Caco-2 (cell line): ENCODE data around the gene PFKP. TPM values are rescaled to one million over a fixed set of nuclear protein-coding genes. Genes with fewer than 3 reads are reported as not detected.

Experiments
- BruUV-seq: library from RNA; stranded (reverse); fragments of 400-500 nt; replicated peaks from 2 replicates; lab custom pipeline; 2021; lab: Mats Ljungman, UMichigan
- CTCF ChIA-PET: fragments of 300-600 bp; sonication (Branson Sonifier 250); formaldehyde crosslinking; loops from one replicate; lab custom pipeline; 2022; ENCODE audit warnings: antibody characterized with exemption; lab: Charles Lee
- POLR2A ChIA-PET: fragments of 300-600 bp; sonication (Branson Sonifier 250); formaldehyde crosslinking; loops from one replicate; lab custom pipeline; 2022; ENCODE audit warnings: antibody characterized with exemption; lab: Charles Lee
- DNase-seq, 2 experiments: peaks; one replicate each; pipeline versions ENCODE4 v3.0.0 to v3.0.0-alpha.2; 2020 to 2022
- H3K27me3 ChIP-seq: replicated peaks from 2 replicates; pipeline ENCODE4 v1.6.0; 2011; ENCODE audit warnings: low read length; ENCODE audit not compliant: control insufficient read depth, insufficient read depth
- H3K36me3 ChIP-seq: 2 replicates; pipeline ENCODE4 v1.5.1; 2011; ENCODE audit warnings: low read length; ENCODE audit not compliant: control insufficient read depth, insufficient read depth
- H3K4me1 ChIP-seq: fragments of 250-450 bp; sonication (Bioruptor Pico); 2 replicates; pipeline ENCODE4 v1.5.1; 2020; ENCODE audit warnings: mild to moderate bottlenecking
- H3K4me3 ChIP-seq: 2 replicates; pipeline ENCODE4 v1.5.1; 2011; ENCODE audit warnings: low read depth, mild to moderate bottlenecking, control low read depth, low read length
- H3K9me3 ChIP-seq: fragments of 250-450 bp; sonication (Bioruptor Pico); 2 replicates; pipeline ENCODE4 v1.5.1; 2020; ENCODE audit warnings: mild to moderate bottlenecking, moderate library complexity
- H3K27ac Mint-ChIP-seq: one replicate; pipeline ENCODE4 v1.8.0; 2022; ENCODE audit warnings: mixed read lengths; ENCODE audit not compliant: unreplicated experiment
- H3K27me3 Mint-ChIP-seq: one replicate; pipeline ENCODE4 v1.8.0; 2022; ENCODE audit warnings: mixed read lengths; ENCODE audit not compliant: insufficient read depth, unreplicated experiment
- H3K36me3 Mint-ChIP-seq: one replicate; pipeline ENCODE4 v1.8.0; 2022; ENCODE audit warnings: mild to moderate bottlenecking, mixed read lengths; ENCODE audit not compliant: insufficient read depth, unreplicated experiment
- H3K4me1 Mint-ChIP-seq: one replicate; pipeline ENCODE4 v1.8.0; 2022; ENCODE audit warnings: low read depth, mixed read lengths; ENCODE audit not compliant: unreplicated experiment
- H3K4me3 Mint-ChIP-seq: one replicate; pipeline ENCODE4 v1.8.0; 2022; ENCODE audit warnings: mild to moderate bottlenecking, moderate library complexity, mixed read lengths; ENCODE audit not compliant: unreplicated experiment
- H3K9me3 Mint-ChIP-seq: one replicate; pipeline ENCODE4 v1.8.0; 2022; ENCODE audit warnings: mixed read lengths; ENCODE audit not compliant: unreplicated experiment
- CTCF ChIP-seq, 2 experiments: fragments of 200-600 bp in 1 of 2; IDR thresholded peaks; 1 replicate in 1 of 2; 2 replicates in 1 of 2; pipeline versions ENCODE4 v1.5.1 to v1.8.0; 2011 to 2022; ENCODE audit warnings: antibody characterized with exemption in 1 of 2, control low read depth in 1 of 2, inconsistent platforms in 1 of 2, low read depth in 1 of 2, low read length in 1 of 2, mild to moderate bottlenecking in 1 of 2, moderate library complexity in 1 of 2; ENCODE audit not compliant: insufficient read depth in 1 of 2, severe bottlenecking in 1 of 2, unreplicated experiment in 1 of 2
- intact Hi-C: fragments of 100-400 bp; cut with micrococcal nuclease; formaldehyde crosslinking; loops from one replicate; pipeline ENCODE4 v1.10.0; 2022; ENCODE audit not compliant: unreplicated experiment
- total RNA-seq: library from RNA; stranded (reverse); gene quantifications from 2 replicates; pipeline ENCODE4 v1.2.3, GENCODE V29; 2022

Gene PFKP
- total RNA-seq, 1 experiment from 2014 or later, result 218 TPM

- TF ChIP-seq CTCF (IDR thresholded peaks at IDR 0.05; ENCODE audit: insufficient read depth in 1 of 2, low read depth in 1 of 2, low read length in 1 of 2, severe bottlenecking in 1 of 2, unreplicated experiment in 1 of 2), result no peak
- H3K4me1 Mint-ChIP-seq, result peaks cover 18% of the 10 kb centered on the region
- peaks cover 83% of the 10 kb centered on the region for H3K36me3 Mint-ChIP-seq
- POLR2A ChIA-PET, result interaction anchor here (0.6 kb wide), 1 partner anchor 1872 kb away, joined by 4 read pairs; no protein-coding TSS in a partner anchor
- H3K27ac Mint-ChIP-seq, result peak overlapping the region; percentile 18
- CTCF ChIA-PET, result no interaction called here
- H3K9me3 Mint-ChIP-seq, result no peaks in the 10 kb centered on the region
- Histone ChIP-seq H3K27me3 (no peaks in the 10 kb centered on the region), H3K4me1 (peaks cover 28% of the 10 kb centered on the region), H3K4me3 (no peak overlapping the region), H3K9me3 (no peaks in the 10 kb centered on the region), H3K36me3 (peaks cover 5% of the 10 kb centered on the region)
- no TSS peak for BruUV-seq
- H3K27me3 Mint-ChIP-seq, result no peaks in the 10 kb centered on the region
- intact Hi-C loops, result no loop called here
- no peak for DNase-seq
- H3K4me3 Mint-ChIP-seq, result no peak overlapping the region
These were observed 32.9 kb downstream of the PFKP start for GRCh38 chr10:3100093-3100792.

- Mint-ChIP-seq H3K9me3 (no peaks in the 10 kb centered on the region), H3K36me3 (peaks cover 83% of the 10 kb centered on the region), H3K27me3 (no peaks in the 10 kb centered on the region), H3K4me3 (no peak overlapping the region), H3K27ac (no peak overlapping the region), H3K4me1 (peaks cover 18% of the 10 kb centered on the region)
- H3K36me3 ChIP-seq, result peaks cover 5% of the 10 kb centered on the region
- no TSS peak for BruUV-seq
- no peaks in the 10 kb centered on the region for H3K9me3 ChIP-seq
- ChIA-PET POLR2A (interaction anchor here (0.6 kb wide), 1 partner anchor 1873 kb away, joined by 4 read pairs; no protein-coding TSS in a partner anchor), CTCF (no interaction called here)
- DNase-seq, result no peak
- no peak overlapping the region for H3K4me3 ChIP-seq
- H3K27me3 ChIP-seq, result no peaks in the 10 kb centered on the region
- intact Hi-C loops, result no loop called here
- peaks cover 22% of the 10 kb centered on the region for H3K4me1 ChIP-seq
- TF ChIP-seq CTCF (IDR thresholded peaks at IDR 0.05; ENCODE audit: insufficient read depth in 1 of 2, low read depth in 1 of 2, low read length in 1 of 2, severe bottlenecking in 1 of 2, unreplicated experiment in 1 of 2), result no peak
These were observed 33.7 kb downstream of the PFKP start for GRCh38 chr10:3100856-3101640.

GRCh38 chr10:3102720-3103427, 35.5 kb downstream of the PFKP start:
- peaks cover 12% of the 10 kb centered on the region for H3K4me1 Mint-ChIP-seq
- ChIA-PET CTCF (no interaction called here), POLR2A (no interaction called here)
- DNase-seq, result no peak
- 0 out of 2 replicates have a peak, but pooled peaks cover 10% of the 10 kb centered on the region for H3K4me1 ChIP-seq
- intact Hi-C loops, result no loop called here
- no peaks in the 10 kb centered on the region for H3K27me3 Mint-ChIP-seq
- H3K4me3 ChIP-seq, result no peak overlapping the region
- H3K9me3 Mint-ChIP-seq, result no peaks in the 10 kb centered on the region
- no peak for TF ChIP-seq CTCF (IDR thresholded peaks at IDR 0.05; ENCODE audit: insufficient read depth in 1 of 2, low read depth in 1 of 2, low read length in 1 of 2, severe bottlenecking in 1 of 2, unreplicated experiment in 1 of 2)
- BruUV-seq, result no TSS peak
- H3K36me3 Mint-ChIP-seq, result peaks cover 86% of the 10 kb centered on the region
- peaks cover 8% of the 10 kb centered on the region for H3K36me3 ChIP-seq
- H3K4me3 Mint-ChIP-seq, result no peak overlapping the region
- H3K27me3 ChIP-seq, result no peaks in the 10 kb centered on the region
- no peaks in the 10 kb centered on the region for H3K9me3 ChIP-seq
- H3K27ac Mint-ChIP-seq, result peak overlapping the region; percentile 12
